HG02885 (cell line): ENCODE results near the gene DNER.
"Not testable (repeated sequence)": the region's sequence is repeated elsewhere in the genome, so short reads cannot be mapped to it uniquely, and the experiment has no call there.

Experiments
- ATAC-seq: cut with Tn5 transposase; IDR thresholded peaks from one replicate; pipeline ENCODE4 v1.9.1; 2021; ENCODE audit warnings: mild to moderate bottlenecking; ENCODE audit not compliant: unreplicated experiment, poor library complexity

DNER gene

DNA sequence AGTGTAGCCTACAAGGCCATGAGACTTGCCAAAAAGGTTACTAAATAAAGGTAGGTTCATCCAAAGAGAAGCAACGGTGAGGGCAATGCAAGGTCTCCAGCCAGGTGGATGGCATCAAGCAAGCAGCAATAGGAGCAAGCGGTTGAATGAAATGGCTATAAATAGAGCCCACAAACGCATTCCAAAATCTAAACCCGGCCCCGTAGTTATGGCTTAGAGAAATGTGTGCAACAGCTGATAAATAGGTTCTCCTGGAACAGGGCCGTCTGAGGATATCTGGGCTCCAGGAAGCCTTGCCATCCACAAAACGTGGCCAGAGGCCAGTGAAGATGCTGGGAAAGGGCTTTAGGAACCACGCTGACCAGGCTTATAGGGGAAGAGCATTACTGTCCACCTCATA, 297.2 kb downstream of the DNER start:
- ATAC-seq, result no peak

DNA sequence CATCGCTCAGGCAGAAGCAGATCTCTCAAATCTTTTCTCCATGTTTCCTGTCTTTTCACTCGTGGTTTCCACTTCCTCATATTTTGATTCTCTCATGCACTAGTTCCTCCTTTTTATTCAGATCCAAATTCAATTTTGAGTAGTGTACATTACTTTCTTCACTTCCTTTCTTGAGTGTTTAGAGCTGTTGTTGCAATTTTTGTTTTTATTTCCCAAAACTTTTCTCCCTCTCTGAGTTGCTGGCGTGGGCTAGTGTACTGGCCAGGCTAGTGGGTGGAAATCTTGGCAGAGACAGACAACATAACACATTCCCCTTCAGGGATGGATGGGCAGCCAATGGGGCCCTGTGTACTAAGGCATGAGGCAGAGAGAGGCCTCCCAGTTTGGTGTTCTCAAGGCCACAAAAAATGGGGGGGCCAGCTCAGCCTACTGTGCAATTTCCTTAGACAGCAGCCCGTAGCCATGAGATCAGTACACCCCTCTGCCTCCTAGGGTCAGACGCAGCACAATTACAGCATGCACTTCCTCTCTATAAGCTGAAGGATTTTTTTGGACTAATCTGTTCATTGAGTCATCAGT, 298.1 kb downstream of the DNER start:
- no peak for ATAC-seq

DNA sequence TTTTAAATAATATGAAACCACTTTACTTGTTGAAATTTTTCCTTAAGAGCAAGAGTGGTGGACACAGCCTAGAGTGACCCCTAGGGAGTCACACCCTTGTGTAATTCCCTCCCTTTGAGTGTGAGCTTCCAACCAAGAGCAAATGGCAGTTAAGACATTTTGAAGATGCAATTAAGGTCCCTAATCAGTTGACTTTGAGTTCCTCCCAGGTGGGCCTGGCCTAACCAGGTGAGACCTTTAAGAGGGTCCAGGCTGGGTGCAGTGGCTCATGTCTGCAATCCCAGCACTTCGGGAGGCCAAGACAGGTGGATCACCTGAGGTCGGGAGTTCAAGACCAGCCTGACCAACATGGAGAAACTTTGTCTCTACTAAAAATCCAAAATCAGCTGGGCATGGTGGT, 299.7 kb downstream of the DNER start:
- ATAC-seq, result no peak

DNA sequence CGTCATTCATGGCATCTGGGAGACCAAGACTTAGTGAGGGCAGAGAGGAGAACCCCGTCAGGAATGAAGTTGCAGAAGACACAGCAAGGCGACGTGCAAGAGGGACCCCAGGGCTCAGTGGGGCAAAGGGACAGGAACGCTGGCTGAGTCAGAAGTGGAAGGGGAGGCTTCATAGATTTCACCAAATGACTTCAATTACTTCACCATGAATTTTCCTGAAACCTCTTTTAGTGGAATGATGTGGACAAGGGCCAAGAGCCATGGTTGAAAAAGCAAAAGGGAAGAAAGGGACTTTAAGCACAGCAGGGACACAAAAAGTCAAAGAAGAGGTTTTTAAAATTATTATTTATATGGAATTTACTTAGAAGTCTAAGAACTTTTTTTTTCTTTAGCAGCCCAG, 301.7 kb downstream of the DNER start:
- no peak for ATAC-seq

DNA sequence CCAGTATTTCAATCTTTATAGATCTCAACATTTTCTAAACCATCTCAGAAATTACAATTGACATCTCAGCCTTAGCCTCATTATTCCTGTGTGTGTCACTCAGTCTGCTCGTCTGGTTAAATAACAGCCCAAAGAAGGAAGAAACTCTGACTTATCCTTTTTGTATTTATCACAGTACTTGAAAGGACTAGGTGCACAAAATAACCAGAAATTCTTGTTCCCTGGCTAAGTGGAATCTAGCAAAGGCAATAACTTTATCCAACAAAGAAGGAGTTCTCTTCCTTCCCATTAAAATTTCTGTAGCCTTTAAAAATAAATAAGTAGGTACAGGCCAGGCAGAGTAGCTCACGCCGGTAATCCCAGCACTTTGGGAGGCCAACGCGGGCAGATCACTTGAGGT, 303.4 kb downstream of the DNER start:
- no peak for ATAC-seq

DNA sequence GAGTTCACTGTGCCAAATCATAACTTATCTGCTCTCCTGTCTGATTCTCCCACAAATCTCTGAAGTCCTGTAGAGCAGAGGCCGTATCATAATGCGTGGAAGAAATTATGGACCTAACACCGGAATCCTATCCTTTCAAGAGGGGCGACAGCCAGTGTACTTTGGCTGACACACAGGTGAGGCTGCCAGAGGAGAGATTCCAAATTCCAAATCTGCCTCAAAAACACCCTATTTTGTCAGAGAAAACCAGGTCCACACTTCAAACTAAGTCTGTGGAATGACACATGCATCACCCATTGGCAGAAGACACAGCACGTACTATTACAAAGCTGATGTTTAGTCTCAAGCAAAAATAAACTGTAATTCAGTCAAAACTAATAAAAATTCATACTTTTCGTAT, 304.1 kb downstream of the DNER start:
- ATAC-seq, result no peak

DNA sequence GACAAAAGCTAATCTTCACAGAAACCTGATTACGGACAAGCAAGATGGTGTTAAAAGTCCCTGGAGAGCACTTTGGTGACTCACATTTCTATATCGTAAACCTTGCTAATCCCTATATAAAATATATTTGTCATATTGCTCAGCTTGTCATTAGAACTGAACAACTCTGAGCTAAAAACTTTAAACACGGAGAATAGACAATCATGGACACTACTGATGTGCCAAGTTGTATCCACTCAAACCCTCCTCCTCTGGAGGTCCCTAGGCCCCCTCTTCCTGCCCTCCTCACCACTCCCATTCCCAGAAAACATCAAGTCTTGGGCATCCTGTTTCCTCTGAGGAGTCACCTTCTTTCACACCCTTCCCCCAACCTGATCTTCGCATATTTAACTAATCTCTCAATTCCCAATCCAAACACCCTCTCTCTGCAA, 304.6 kb downstream of the DNER start:
- ATAC-seq, result no peak

DNA sequence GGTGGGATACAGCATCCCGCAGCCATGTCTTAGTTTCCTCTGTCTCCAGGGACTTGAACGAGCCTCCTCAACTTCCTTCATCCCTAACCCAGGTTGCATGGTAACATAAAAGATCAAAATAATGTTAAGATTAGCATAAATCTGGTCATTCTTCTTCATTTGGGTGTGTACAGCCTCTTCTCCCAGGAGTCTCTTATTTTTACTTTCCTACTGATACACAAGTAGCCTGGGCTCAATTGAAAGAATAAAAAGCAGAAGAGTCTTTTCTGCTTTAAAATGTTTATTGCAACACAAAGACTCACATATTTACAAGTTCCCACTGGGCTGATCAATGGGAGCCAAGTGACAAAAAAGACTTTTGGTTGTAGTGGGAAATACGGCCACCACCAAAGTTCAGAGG, 305.4 kb downstream of the DNER start:
- no peak for ATAC-seq

DNA sequence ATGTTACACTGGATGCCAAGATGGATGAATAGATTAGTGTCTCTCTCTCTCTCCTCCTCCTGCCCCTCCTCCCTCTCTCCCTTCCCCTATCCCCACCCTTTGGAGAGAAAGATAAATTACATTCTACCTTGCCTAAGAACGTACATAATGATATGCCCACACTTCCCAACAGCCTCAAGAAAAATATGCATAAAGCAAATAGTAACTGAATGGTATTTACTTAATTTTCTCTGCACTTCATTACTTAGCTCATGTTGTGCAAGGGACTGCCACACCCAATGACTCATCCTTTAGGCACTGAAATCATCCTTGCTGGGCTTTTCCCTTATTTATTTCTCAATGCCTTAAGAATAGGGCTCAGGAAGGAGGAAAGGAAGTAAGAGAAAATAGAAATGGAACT, 306.0 kb downstream of the DNER start:
- ATAC-seq, result no peak

DNA sequence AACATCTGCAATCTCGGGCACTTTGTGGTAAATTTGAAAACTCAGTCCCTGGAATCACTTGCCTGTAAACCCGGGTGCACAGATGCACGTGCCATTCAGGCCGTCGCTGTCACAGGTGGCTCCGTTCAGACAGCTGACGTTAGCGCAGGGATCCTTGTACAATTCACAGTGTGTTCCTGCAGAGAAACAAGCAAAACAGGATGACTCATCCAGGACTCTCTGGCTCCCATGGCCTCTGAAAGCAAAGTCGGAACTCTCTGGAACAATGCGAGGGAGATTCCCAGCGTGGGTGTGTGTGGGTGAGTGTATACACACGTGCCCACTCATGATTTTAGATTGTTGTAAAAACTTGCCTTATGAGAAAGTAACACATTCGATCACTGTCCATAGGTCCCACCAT, 307.2 kb downstream of the DNER start:
- ATAC-seq, result no peak

DNA sequence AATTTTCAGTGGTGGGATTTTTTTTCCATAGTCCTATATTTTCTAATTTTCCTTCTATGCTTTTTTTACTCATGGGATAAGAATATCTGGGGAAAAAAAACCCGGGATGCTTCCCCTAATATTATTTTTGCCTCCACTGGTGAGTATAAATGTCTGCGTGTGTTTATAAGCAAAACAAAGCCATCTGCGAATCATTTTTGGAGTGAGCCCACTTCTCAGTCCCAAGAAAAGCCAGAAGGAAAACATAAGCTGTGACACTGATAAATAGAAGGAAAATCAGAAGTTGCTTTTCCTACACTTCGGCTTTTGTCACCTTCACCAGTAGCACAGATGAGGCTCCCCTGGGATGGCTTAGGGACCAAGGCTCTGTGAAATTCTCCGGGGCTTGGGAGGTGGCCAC, 308.6 kb downstream of the DNER start:
- ATAC-seq, result no peak

DNA sequence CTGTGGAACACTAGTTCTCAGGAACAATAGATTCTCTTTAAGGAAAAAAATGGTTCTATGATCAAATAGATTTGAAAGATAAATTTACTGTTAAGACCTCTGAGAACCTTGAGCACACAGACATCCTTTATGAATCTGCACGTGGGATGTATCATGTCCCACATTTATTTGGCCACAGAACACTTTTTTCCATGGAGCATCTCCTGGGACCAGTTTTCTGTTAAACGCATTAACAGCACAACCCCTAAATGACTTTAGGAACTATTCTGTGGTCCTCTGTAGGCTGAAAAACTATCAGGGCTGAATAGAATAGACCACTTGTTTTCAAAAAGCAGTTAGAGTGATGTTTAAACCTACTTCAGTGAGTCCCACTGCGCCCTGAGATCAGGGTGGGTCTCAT, 311.1 kb downstream of the DNER start:
- ATAC-seq, result no peak

DNA sequence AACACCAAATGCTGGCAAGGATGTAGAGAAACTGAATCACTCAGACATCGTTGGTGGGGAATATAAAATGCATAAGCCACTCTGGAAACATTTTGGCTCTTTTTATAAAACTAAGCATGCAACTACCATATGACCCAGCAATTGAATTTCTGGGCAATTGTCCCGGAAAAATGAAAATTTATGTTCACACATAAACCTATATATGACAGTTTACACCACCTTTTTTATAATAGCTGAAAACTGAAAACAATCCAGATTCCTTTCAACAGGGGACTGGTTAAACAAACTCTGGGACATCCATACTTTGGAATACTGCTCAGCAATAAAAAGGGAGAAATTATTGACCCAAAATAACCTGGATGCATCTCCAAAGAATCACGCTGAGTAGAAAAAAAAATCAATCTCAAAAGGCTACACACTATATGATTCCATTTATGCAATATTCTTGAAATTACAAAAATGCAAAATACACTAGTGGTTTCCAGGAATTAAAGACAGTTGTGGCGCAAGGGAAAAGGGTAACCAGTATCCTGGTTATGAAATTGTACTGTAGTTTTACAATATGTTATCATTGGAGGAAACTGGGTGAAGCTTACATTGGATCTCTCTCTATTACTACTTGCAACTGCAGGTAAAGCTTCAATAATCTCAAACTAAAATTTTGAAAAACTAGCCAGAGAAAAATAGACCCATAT, 313.0 kb downstream of the DNER start:
- no peak for ATAC-seq

DNA sequence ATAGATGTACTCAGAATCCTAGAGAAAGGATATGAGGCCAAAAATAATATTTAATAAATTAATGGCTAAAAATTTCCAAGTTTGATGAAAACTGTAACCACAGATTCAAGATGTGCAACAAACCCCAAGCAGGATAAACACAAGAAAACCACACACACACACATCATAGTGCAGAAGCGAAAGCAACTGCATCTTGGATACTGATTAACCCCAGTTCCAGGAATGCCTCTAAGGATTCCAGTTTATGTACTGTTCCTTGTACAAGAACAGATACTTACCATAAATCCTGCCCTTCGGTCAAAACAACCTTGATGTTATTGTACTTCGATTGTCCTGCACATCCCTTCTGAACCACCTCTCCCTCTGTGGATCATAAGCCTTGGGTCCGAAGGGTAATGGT, 320.4 kb downstream of the DNER start:
- ATAC-seq, result no peak

DNA sequence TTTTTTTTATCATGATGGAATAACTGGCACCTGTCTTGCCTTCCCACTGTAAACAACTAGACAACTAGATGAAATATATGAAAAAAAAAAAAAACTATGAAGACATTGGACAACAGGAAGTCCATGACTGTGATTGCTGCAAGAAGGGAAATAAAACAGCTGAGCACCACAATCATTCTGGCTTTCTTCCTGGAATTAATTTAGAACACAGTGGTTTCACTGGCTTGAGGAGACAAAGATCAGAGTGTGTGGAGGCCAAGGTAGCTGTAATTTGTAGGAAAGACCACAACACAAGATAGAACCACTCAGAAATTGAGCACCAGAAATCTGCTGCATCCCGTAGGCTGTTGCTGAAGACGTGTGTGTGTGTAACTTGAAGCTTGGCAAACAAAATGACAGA, 322.2 kb downstream of the DNER start:
- no peak for ATAC-seq

DNA sequence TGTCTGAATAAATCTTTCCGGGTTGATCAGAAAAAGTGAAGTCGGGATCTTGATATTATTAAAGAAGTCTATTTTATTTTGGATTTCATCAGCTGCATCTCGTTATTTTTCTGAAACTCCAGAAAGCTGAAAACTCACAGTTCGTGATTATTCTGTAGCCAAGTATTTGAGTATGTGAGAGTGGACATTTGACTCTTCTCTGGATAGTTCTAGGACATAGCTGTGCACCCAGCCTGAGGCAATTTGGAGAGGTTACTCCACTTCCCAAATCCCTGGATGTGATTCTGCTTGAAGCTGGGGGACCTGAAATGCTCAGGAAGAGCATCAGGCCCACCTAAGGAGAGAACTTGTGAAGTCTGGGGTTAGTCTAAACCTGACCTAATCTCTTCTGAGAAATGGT, 325.6 kb downstream of the DNER start:
- no peak for ATAC-seq

DNA sequence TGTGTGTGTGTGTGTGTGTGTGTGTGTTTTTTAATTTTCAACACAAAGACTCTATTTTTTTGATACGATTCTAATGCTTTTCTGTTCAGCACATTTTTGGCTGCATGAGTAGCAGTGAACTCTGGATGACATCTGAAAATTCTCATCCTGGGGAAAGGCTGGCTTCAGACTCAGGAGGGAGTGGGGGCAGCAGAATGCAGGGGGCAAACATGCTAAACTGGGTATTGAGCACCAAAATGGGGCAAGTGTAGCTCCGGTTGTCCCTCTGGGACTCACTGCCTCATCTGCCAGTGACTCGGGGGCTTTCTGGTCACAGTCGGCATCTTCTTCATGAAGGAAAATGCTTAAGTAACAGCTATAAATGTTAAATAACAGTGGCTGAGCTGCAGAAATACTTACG, 326.5 kb downstream of the DNER start:
- ATAC-seq, result no peak

DNA sequence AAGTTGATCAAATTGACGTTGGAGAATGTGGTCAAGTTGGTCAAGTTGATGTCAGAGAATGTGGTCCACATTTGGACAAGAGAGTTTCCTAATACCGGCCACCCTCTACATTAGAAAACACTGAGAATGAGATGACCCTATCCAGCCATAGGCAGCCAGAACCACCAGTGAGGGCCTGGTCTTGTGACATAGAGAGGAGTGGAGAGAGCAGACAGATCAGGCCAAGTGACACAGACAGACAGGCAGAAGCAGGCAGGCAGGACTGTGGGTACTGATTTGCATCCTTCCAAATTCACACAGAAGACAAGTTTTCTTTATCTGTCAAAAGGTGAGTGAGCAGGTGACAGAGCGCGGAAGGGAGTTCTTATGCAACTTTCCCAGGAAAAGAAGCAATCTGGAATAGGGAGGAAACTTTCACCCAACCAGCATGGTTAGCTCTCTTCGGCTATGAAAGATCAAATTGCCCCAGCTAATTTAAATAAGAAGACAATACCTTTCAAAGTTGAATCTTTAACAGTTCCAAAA, 334.2 kb downstream of the DNER start:
- no peak for ATAC-seq

DNA sequence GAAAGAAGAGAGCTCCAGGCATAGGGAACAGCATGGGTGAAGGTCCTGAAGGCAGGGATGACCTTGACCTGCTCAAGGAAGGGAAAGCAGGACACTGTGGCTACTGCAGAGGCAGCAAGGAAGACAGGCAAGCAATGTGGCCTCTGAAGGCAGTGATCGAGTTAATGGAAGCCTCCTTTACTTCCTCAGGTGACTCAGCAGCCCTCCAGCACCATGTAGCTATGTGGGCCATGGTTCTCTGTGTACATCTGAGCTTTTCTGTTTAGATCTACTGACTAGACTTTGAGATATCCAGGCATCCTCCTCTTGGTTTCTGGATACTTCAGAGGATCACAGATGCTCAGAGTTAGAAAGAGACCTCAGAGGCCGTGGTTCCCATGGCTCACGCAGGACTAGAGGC, 336.0 kb downstream of the DNER start:
- ATAC-seq, result no peak

DNA sequence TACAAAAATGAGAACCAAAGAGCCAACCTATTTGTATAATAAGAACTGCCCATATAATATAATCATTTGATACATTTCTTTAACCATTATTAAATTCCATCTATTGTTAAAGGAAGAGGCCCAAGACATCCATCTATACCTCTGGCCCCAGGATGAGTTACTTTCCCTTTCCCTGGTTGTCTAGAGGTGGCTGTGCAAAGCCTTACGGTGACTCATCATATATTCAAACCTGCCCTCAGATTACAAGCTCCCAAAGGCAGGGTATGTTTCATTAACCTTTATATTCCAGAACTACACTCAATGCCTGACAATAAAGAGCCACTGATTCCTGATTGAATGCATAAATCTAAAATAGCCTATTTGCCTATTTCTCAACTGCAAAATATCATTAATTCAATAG, 337.5 kb downstream of the DNER start:
- no peak for ATAC-seq

DNA sequence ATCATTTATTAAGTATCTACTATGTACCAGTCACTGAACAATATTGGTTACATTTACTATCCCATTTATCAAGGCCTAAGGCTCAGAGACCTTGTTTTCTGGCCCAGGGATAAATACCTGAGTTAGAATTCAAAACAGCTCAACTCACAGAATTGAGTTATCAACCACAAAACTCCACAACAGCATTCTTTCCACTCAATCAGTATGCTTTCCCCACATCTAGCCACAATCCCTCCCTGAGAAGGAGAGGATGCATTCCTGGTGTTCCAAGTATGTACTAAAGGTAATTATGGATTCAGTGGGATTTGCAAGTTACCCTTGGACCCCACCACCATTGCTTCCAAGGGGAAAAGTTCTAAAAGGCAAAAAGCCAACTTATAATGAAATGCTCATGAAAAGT, 339.1 kb downstream of the DNER start:
- ATAC-seq, result no peak

DNA sequence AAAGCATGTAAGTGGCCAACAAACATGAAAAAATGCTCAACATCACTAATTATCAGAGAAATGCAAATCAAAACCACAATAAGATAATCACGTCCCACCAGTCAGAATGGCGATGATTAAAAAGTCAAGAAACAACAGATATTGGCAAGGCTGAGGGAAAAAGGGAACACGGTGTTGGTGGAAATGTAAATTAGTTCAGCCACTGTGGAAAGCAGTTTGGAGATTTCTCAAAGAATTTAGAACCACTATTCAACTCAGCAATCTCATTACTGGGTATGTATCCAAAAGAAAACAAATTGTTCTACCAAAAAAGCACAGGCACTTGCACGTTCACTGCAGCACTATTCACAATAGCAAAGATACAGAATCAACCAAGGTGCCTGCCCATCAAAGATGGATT, 341.0 kb downstream of the DNER start:
- ATAC-seq, result not testable (repeated sequence)
